ENCODE measurements around the gene MRPL50. TPM values are rescaled to one million over a fixed set of nuclear protein-coding genes. Genes with fewer than 3 reads are reported as not detected.
"Not testable (repeated sequence)": the region's sequence is repeated elsewhere in the genome, so short reads cannot be mapped to it uniquely, and the experiment has no call there.

MRPL50 gene
- polyA plus RNA-seq, 1 experiment = 3.9 TPM

DNA sequence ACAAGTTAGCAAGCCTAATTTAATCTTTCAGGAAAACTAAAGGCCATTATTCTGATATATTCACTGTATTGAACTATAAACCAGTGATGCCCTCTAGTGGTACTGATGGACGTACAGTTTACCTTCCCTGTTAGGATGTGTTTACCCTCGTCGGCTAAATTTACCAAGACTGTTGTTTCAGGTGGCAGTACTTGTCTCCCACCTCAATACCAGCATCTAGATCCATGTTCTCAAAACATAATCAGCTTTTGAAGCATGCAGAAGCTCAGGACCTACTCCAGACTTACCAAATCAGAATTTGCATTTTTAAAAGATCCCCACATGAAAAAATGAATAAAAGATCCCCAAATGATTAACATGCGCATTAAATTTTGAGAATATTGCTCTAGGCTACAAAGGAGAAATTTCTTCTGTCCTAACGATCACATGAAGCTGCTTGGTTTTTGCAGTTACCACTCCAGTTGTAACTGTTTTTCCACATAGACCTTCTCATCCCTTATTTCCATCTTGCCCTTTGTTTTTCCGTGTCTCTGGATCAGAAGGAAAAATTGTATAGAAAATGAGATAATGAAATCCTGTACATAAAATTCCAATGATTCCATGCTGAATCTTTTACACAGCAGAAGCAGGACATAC is 10.4 kb downstream of the MRPL50 start:
- H3K36me3 ChIP-seq (ENCODE audit: control insufficient read depth, insufficient read depth, low read length) = no peaks in the 10 kb centered on the region
- POLR2A ChIA-PET = no interaction called here
- TF ChIP-seq, protein P1, sequence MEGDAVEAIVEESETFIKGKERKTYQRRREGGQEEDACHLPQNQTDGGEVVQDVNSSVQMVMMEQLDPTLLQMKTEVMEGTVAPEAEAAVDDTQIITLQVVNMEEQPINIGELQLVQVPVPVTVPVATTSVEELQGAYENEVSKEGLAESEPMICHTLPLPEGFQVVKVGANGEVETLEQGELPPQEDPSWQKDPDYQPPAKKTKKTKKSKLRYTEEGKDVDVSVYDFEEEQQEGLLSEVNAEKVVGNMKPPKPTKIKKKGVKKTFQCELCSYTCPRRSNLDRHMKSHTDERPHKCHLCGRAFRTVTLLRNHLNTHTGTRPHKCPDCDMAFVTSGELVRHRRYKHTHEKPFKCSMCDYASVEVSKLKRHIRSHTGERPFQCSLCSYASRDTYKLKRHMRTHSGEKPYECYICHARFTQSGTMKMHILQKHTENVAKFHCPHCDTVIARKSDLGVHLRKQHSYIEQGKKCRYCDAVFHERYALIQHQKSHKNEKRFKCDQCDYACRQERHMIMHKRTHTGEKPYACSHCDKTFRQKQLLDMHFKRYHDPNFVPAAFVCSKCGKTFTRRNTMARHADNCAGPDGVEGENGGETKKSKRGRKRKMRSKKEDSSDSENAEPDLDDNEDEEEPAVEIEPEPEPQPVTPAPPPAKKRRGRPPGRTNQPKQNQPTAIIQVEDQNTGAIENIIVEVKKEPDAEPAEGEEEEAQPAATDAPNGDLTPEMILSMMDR (IDR thresholded peaks at IDR 0.05; ENCODE audit: insufficient read depth, low read depth, low read length) = peak; percentile 69
- CTCF ChIA-PET = interaction anchor here (0.6 to 2.4 kb wide), 14 partner anchors 9 to 111 kb away, joined by 3 to 19 read pairs (median 3); partner anchors contain the start of genes MRPL50 and ZNF189
- H3K27me3 ChIP-seq (ENCODE audit: control insufficient read depth, insufficient read depth, low read length) = no peaks in the 10 kb centered on the region
- H3K4me3 ChIP-seq (ENCODE audit: low read depth, low read length) = no peak overlapping the region
- DNase-seq (ENCODE audit: low read depth) = no peak

- H3K36me3 ChIP-seq (ENCODE audit: control insufficient read depth, insufficient read depth, low read length); POLR2A ChIA-PET; H3K27me3 ChIP-seq (ENCODE audit: control insufficient read depth, insufficient read depth, low read length); DNase-seq (ENCODE audit: low read depth); H3K4me3 ChIP-seq (ENCODE audit: low read depth, low read length); CTCF ChIA-PET: not testable (repeated sequence)
Measured at GRCh38 chr9:101384873-101385536, 13.4 kb downstream of the MRPL50 start, which contains the start of gene BAAT. Gene BAAT (minus strand): TSS chr9:101385006. CDS start chr9:101371404, 13,602 bp downstream.

DNA sequence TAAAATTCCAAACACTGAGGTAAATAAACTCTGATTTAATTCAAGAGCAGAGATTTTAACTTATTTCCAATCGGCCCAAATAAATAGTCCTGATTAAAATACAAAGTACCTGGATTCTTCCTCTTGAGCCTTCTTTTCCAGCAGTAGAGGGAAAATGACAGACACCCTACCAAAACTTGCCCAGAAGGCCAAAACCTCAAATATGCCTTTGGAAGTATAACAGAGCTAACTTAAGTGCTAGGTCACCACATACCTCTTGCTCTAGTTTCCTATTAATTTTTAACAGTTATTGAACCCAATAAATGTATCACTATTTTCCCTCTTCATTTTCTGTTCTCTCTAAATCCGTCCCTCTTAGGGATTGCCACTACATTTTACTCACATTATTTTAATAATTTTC is 15.1 kb downstream of the MRPL50 start:
- no peaks in the 10 kb centered on the region for H3K36me3 ChIP-seq (ENCODE audit: control insufficient read depth, insufficient read depth, low read length)
- DNase-seq (ENCODE audit: low read depth) = no peak
- no peaks in the 10 kb centered on the region for H3K27me3 ChIP-seq (ENCODE audit: control insufficient read depth, insufficient read depth, low read length)
- no peak overlapping the region for H3K4me3 ChIP-seq (ENCODE audit: low read depth, low read length)
- TF ChIP-seq, protein P1 (IDR thresholded peaks at IDR 0.05; ENCODE audit: insufficient read depth, low read depth, low read length) = no peak
- CTCF ChIA-PET = interaction anchor here (0.6 to 1.9 kb wide), 2 partner anchors 16 to 71 kb away, joined by 4 to 5 read pairs; no protein-coding TSS in a partner anchor
- POLR2A ChIA-PET = interaction anchor here (0.7 kb wide), 1 partner anchor 569 kb away, joined by 3 read pairs; no protein-coding TSS in a partner anchor

DNA sequence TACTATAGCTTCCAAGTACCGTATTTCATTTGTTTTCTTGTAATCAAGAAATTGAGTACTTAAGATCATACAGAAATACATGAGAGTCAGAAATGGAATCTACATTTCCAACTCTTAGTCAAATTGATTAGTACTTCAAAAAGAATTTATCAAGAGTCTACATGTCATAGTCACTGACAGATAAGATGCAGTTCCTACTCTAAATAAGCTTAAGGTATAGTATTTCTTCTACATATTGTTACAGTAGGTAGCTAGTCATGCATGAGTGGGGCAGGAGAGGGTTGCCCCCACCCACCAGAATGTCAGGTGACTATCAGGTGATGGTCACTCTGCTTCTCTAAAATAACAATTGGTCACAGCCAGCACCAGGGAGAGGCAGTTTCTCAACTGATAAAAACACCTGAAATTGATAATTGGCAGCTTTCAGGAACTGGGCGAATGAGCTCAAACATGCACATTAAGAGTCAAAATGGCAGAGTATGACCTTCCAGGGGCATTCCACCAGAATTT is 16.5 kb downstream of the MRPL50 start:
- CTCF ChIA-PET = interaction anchor here (1.9 kb wide), 1 partner anchor 70 kb away, joined by 5 read pairs; no protein-coding TSS in a partner anchor

DNA sequence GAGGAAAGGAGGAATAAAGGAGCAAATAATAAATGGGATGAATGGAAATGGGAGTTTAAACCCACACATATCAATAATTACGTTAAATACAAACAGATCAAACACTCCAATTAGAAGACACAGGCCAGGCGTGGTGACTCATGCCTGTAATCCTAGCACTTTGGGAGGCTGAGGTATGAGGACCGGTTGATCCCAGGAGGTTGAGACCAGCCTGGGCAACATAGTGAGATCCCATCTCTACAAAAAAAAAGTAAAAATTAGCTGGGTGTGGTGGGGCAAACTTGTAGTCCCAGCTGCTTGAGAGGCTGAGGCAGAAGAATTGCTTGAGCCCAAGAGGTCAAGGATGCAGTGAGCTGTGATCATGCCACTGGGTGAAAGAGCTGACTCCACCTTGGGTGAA is 17.3 kb downstream of the MRPL50 start:
- Histone ChIP-seq H3K36me3 (ENCODE audit: control insufficient read depth, insufficient read depth, low read length) (no peaks in the 10 kb centered on the region), H3K27me3 (ENCODE audit: control insufficient read depth, insufficient read depth, low read length) (no peaks in the 10 kb centered on the region), H3K4me3 (ENCODE audit: low read depth, low read length) (no peak overlapping the region)
- CTCF ChIA-PET = no interaction called here
- TF ChIP-seq, protein P1 (IDR thresholded peaks at IDR 0.05; ENCODE audit: insufficient read depth, low read depth, low read length) = no peak
- no peak for DNase-seq (ENCODE audit: low read depth)
- POLR2A ChIA-PET = no interaction called here

More for the DNA sequence above, 16.5 kb downstream of the MRPL50 start:
- H3K27me3 ChIP-seq (ENCODE audit: control insufficient read depth, insufficient read depth, low read length) = no peaks in the 10 kb centered on the region
- no peak overlapping the region for H3K4me3 ChIP-seq (ENCODE audit: low read depth, low read length)
- no peak for DNase-seq (ENCODE audit: low read depth)
- POLR2A ChIA-PET = no interaction called here
- TF ChIP-seq, protein P1 (IDR thresholded peaks at IDR 0.05; ENCODE audit: insufficient read depth, low read depth, low read length) = no peak
- H3K36me3 ChIP-seq (ENCODE audit: control insufficient read depth, insufficient read depth, low read length) = no peaks in the 10 kb centered on the region

Measured in BJ (cell line).